AG09309 (cell line): Measurements from ENCODE around the gene GPR89B.
"Not testable (repeated sequence)": the region's sequence is repeated elsewhere in the genome, so short reads cannot be mapped to it uniquely, and the experiment has no call there.

Source experiments
- DNase-seq: peaks from one replicate; pipeline ENCODE4 v3.0.0-alpha.2; 2010; ENCODE audit warnings: low read depth
- H3K4me3 ChIP-seq: 2 replicates; pipeline ENCODE4 v1.5.1; 2011; ENCODE audit warnings: mild to moderate bottlenecking, low read depth, low read length, moderate library complexity; ENCODE audit not compliant: control insufficient read depth
- TF ChIP-seq, protein P1 (sequence below): IDR thresholded peaks from 2 replicates; pipeline ENCODE4 v1.5.1; 2011; ENCODE audit warnings: mild to moderate bottlenecking, low read depth, low read length, inconsistent platforms; ENCODE audit not compliant: insufficient read depth, control insufficient read depth; ENCODE audit errors: missing control alignments

Gene GPR89B

GRCh38 chr1:147912553-147912952 is 15.7 kb upstream of the GPR89B start:
- DNase-seq, result no peak
- TF ChIP-seq, protein P1, sequence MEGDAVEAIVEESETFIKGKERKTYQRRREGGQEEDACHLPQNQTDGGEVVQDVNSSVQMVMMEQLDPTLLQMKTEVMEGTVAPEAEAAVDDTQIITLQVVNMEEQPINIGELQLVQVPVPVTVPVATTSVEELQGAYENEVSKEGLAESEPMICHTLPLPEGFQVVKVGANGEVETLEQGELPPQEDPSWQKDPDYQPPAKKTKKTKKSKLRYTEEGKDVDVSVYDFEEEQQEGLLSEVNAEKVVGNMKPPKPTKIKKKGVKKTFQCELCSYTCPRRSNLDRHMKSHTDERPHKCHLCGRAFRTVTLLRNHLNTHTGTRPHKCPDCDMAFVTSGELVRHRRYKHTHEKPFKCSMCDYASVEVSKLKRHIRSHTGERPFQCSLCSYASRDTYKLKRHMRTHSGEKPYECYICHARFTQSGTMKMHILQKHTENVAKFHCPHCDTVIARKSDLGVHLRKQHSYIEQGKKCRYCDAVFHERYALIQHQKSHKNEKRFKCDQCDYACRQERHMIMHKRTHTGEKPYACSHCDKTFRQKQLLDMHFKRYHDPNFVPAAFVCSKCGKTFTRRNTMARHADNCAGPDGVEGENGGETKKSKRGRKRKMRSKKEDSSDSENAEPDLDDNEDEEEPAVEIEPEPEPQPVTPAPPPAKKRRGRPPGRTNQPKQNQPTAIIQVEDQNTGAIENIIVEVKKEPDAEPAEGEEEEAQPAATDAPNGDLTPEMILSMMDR, result no peak
- H3K4me3 ChIP-seq, result no peak overlapping the region

- TF ChIP-seq, protein P1, result no peak
- no peak overlapping the region for H3K4me3 ChIP-seq
- DNase-seq, result no peak
Observed at GRCh38 chr1:147913362-147913942, 14.8 kb upstream of the GPR89B start.

GRCh38 chr1:147919896-147920295 is 8.3 kb upstream of the GPR89B start:
- TF ChIP-seq, protein P1, result no peak
- no peak for DNase-seq

DNA sequence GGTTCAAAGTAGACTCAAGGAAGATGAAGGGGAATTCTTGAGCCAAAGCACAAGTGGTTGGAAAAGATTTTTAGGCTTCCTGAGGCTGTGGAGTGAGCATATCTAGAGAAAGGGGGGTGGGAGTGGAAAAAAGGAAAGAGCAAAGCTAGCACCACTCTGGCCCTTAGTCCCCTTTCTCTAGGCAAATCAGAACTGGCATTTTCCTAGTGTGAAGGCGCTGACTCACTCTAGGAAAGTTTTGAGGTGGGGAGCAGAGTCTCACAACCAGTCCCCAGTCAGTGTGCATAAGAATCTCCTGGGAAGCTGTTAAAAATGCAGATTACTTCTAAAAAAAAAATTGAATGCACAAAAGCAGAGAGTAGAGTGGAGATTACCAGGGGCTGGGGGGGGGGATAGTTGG is 3.4 kb upstream of the GPR89B start:
- no peak for DNase-seq
- no peak overlapping the region for H3K4me3 ChIP-seq
- TF ChIP-seq, protein P1, result no peak

More at GRCh38 chr1:147919896-147920295, 8.3 kb upstream of the GPR89B start:
- H3K4me3 ChIP-seq, result no peak overlapping the region

DNA sequence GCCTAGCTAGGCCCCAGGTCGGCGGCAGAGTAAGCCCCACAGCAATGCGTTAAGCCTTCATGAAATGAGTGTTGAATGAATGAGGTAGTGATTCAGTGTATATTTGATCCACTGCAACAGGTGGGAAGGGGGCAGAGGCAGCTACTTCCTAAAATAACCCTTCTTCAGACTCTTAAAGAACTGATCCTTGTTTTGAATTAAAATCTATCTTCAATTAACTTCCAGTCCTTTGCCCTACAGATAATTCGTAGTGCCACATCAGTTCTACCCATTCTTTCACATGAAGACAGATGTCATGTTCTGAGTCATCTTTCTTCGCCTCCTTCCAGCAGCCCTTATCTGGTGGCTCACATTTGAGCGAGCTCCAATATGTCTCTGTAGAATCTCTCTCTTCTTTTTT is 1.0 kb upstream of the GPR89B start:
- not testable (repeated sequence) for H3K4me3 ChIP-seq, DNase-seq

DNA sequence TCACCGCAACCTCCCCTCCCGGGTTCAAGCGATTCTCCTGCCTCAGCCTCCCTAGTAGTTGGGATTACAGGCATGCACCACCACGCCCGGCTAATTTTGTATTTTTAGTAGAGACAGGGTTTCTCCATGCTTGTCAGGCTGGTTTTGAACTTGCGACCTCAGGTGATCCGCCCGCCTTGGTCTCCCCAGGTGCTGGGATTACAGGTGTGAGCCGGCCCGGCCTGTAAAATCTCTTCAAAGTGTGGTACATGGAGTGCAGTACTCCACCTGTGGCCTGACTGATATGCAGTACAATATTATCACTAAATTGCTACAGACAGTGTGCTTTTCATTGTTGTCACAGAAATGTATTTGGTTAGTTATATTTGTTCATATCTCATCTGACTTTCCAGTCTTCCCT is 531 bp upstream of the GPR89B start:
- not testable (repeated sequence) for H3K4me3 ChIP-seq, DNase-seq

- H3K4me3 ChIP-seq, result not testable (repeated sequence)
Observed at GRCh38 chr1:147931137-147931536, 2.9 kb downstream of the GPR89B start.

GRCh38 chr1:147935296-147935695 is 7.1 kb downstream of the GPR89B start:
- DNase-seq, H3K4me3 ChIP-seq: not testable (repeated sequence)

More at GRCh38 chr1:147931137-147931536, 2.9 kb downstream of the GPR89B start:
- not testable (repeated sequence) for DNase-seq

- DNase-seq, result not testable (repeated sequence)
Observed at GRCh38 chr1:147940456-147940855, 12.2 kb downstream of the GPR89B start.

GRCh38 chr1:147942563-147942962 is 14.3 kb downstream of the GPR89B start:
- H3K4me3 ChIP-seq, DNase-seq: not testable (repeated sequence)

More at GRCh38 chr1:147940456-147940855, 12.2 kb downstream of the GPR89B start:
- H3K4me3 ChIP-seq, result not testable (repeated sequence)

DNA sequence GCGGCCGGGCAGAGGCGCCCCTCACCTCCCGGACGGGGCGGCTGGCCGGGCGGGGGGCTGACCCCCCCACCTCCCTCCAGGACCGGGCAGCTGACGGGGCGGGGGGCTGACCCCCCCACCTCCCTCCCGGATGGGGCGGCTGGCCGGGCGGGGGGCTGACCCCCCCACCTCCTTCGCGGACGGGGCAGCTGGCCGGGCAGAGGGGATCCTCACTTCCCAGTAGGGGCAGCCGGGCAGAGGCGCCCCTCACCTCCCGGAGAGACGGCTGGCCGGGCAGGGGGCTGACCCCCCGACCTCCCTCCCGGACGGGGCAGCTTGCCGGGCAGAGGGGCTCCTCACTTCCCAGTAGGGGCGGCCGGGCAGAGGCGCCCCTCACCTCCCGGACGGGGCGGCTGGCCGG is 21.3 kb downstream of the GPR89B start:
- H3K4me3 ChIP-seq, DNase-seq: not testable (repeated sequence)

DNA sequence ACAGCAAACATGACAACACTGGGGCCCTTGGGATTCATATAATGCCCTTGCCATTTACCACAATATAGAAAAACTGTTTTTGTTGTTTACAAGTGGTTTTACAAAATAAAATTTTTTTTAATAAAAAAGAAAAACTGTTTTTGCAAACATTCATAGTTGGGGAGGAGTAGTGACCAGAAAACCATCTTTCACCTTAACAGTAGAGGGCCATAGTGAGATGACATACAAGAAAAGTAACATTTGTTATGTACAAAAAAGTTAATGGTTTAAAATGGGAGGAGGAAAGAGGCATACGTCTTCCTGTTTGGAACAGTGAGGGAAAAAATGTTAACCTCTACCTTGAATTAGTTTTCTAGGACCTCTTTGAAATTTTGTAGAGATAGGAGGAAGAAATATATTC is 30.7 kb downstream of the GPR89B start:
- DNase-seq, H3K4me3 ChIP-seq: not testable (repeated sequence)

DNA sequence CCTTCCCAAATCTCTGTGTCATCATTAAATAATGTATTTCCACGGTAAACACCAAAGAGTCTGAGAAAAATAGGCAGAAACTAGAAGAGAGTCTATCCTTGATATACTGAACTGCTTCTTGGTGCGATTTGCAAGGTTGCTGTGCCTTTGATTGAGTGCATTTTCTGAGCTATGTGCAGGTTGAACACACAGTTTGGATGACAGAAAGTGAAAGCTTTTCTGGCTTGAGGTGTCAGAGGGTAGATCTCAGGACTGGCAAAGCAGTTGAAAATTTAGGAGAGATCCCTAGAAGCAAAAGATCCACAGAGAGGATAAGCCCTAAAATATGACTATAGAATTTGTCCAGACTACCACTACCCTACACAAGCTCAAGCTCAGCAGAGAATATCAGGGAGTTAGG is 31.5 kb downstream of the GPR89B start:
- DNase-seq, H3K4me3 ChIP-seq: not testable (repeated sequence)

DNA sequence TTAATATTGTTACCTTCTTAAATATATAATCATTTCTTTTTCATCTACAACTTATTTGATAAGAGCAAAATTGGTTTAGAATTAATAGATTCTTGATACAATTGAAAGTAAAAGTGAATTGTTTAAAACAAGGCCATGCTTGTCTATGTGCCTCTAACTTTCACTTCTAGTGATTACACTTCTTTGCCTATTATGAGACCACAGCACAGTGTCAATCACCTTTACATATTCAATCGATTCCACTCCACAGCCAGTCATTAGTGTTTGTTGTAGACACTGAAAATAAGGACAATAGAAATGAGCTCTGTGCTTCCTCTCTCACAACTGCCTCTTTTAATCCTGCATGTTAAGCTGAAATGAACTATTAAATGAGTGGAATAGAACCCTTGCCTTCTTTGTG is 36.4 kb downstream of the GPR89B start:
- DNase-seq, H3K4me3 ChIP-seq: not testable (repeated sequence)

GRCh38 chr1:147966657-147967056 is 38.4 kb downstream of the GPR89B start:
- not testable (repeated sequence) for H3K4me3 ChIP-seq, DNase-seq
